Keratinocyte (primary cell): ENCODE data around the gene EBF3. TPM values are rescaled to one million over a fixed set of nuclear protein-coding genes. Genes with fewer than 3 reads are reported as not detected.

Experiments used
- DNase-seq: peaks from one replicate; pipeline ENCODE4 v3.0.0-alpha.2; 2011; ENCODE audit warnings: low read depth, missing footprints, low spot score
- FAIRE-seq: peaks from 2 replicates; lab custom pipeline; 2011; peaks lifted over from hg19 to GRCh38; lab: Jason Lieb, UNC
- H2AFZ ChIP-seq: 2 replicates; pipeline ENCODE4 v1.6.0; 2012; ENCODE audit warnings: low read length, control low read depth, inconsistent platforms; ENCODE audit not compliant: control insufficient read depth
- H3K27ac ChIP-seq: 2 replicates; pipeline ENCODE4 v1.5.1; 2011; ENCODE audit warnings: low read length; ENCODE audit not compliant: control insufficient read depth, insufficient read depth
- H3K27me3 ChIP-seq: 3 replicates; pipeline ENCODE4 v1.6.0; 2011; ENCODE audit warnings: low read length; ENCODE audit not compliant: control insufficient read depth, insufficient read depth; ENCODE audit errors: extremely low read depth
- H3K36me3 ChIP-seq, 2 experiments: 2 replicates in 1 of 2; 3 replicates in 1 of 2; pipeline ENCODE4 v1.5.1; 2011; ENCODE audit warnings: low read length in 2 of 2, mild to moderate bottlenecking in 1 of 2; ENCODE audit not compliant: control insufficient read depth in 2 of 2, insufficient read depth in 2 of 2; ENCODE audit errors: extremely low read depth in 1 of 2
- H3K4me1 ChIP-seq: 3 replicates; pipeline ENCODE4 v1.5.1; 2011; ENCODE audit warnings: low read length; ENCODE audit not compliant: control insufficient read depth, insufficient read depth; ENCODE audit errors: extremely low read depth
- H3K4me2 ChIP-seq: 3 replicates; pipeline ENCODE4 v1.6.0; 2011; ENCODE audit warnings: low read depth, low read length; ENCODE audit not compliant: control insufficient read depth, insufficient read depth; ENCODE audit errors: extremely low read depth
- H3K4me3 ChIP-seq, 3 experiments: fragments of 200-600 bp in 1 of 3; sonication (generic) in 1 of 3; 2 replicates in 2 of 3; 3 replicates in 1 of 3; pipeline ENCODE4 v1.5.1; 2011 to 2016; ENCODE audit warnings: low read length in 3 of 3, mild to moderate bottlenecking in 3 of 3, control low read depth in 2 of 3, inconsistent platforms in 1 of 3, low read depth in 1 of 3, mixed read lengths in 1 of 3, mixed run types in 1 of 3, moderate library complexity in 1 of 3; ENCODE audit not compliant: control insufficient read depth in 2 of 3, insufficient read depth in 2 of 3; ENCODE audit errors: extremely low read depth in 1 of 3
- H3K79me2 ChIP-seq: 2 replicates; pipeline ENCODE4 v1.6.0; 2012; ENCODE audit warnings: low read length; ENCODE audit not compliant: control insufficient read depth, insufficient read depth
- H3K9ac ChIP-seq: 3 replicates; pipeline ENCODE4 v1.6.0; 2011; ENCODE audit warnings: low read length; ENCODE audit not compliant: control insufficient read depth, insufficient read depth; ENCODE audit errors: extremely low read depth
- H3K9me1 ChIP-seq: 3 replicates; pipeline ENCODE4 v1.6.0; 2011; ENCODE audit warnings: low read length; ENCODE audit not compliant: control insufficient read depth, insufficient read depth; ENCODE audit errors: extremely low read depth
- H3K9me3 ChIP-seq: 2 replicates; pipeline ENCODE4 v1.5.1; 2012; ENCODE audit warnings: low read depth, low read length; ENCODE audit not compliant: control insufficient read depth
- H4K20me1 ChIP-seq: 3 replicates; pipeline ENCODE4 v1.6.0; 2011; ENCODE audit warnings: low read length; ENCODE audit not compliant: control insufficient read depth, insufficient read depth; ENCODE audit errors: extremely low read depth
- CTCF ChIP-seq, 3 experiments: IDR thresholded peaks in 1 of 3; conservative IDR thresholded peaks in 1 of 3; optimal IDR thresholded peaks in 1 of 3; 2 replicates in 2 of 3; 3 replicates in 1 of 3; pipeline versions ENCODE3 to v1.5.1; 2011; ENCODE audit warnings: low read length in 3 of 3, mild to moderate bottlenecking in 3 of 3, moderate library complexity in 2 of 3, control low read depth in 1 of 3, inconsistent platforms in 1 of 3; ENCODE audit not compliant: insufficient read depth in 2 of 3; ENCODE audit errors: extremely low read depth in 1 of 3
- EZH2 ChIP-seq: IDR thresholded peaks from one replicate; pipeline ENCODE4 v1.6.1; 2012; ENCODE audit warnings: inconsistent platforms, mild to moderate bottlenecking, low read length, moderate library complexity
- dilution Hi-C: fragments of 300-500 bp; cut with MboI; formaldehyde crosslinking; loops from one replicate; pipeline ENCODE4 v1.7.0; 2020; ENCODE audit warnings: low sequenced_read_pairs; ENCODE audit not compliant: extremely low pct_ligation_motif_present
- polyA plus RNA-seq, 5 experiments: library from polyadenylated mRNA; depleted of rRNA in 3 of 5; stranded (reverse) in 3 of 5; stranded (forward) in 1 of 5; unstranded in 1 of 5; fragments of >200 nt; gene quantifications; 1 replicate in 1 of 5; 2 replicates in 3 of 5; 3 replicates in 1 of 5; pipeline versions ENCODE4 v1.2.1 to v1.2.3, GENCODE V29; 2011 to 2012; ENCODE audit warnings: missing spikeins in 2 of 5, low read depth in 1 of 5, low replicate concordance in 1 of 5

Gene EBF3
- polyA plus RNA-seq, 1 donor (not counting 4 experiments of a cell fraction or from before 2014, with no cell fraction given) = not detected

GRCh38 chr10:129864082-129864481 lies 100.0 kb downstream of the EBF3 start:
- H3K4me3 ChIP-seq = no peak overlapping the region
- H2AFZ ChIP-seq = no peak overlapping the region
- H3K9me1 ChIP-seq = no peaks in the 10 kb centered on the region
- no peak overlapping the region for H3K9ac ChIP-seq
- no peak overlapping the region for H3K4me2 ChIP-seq
- dilution Hi-C loops = no loop called here
- H4K20me1 ChIP-seq = no peaks in the 10 kb centered on the region
- H3K36me3 ChIP-seq = no peaks in the 10 kb centered on the region
- H3K4me1 ChIP-seq = no peaks in the 10 kb centered on the region
- H3K27ac ChIP-seq = no peak overlapping the region
- no peaks in the 10 kb centered on the region for H3K27me3 ChIP-seq
- H3K79me2 ChIP-seq = no peaks in the 10 kb centered on the region
- FAIRE-seq (no peak), DNase-seq (no peak)
- H3K9me3 ChIP-seq = peaks cover 8% of the 10 kb centered on the region
- no peak for TF ChIP-seq EZH2
- no peak for TF ChIP-seq CTCF (optimal IDR thresholded peaks at IDR 0.05 in 1 of 3, IDR thresholded peaks at IDR 0.05 in 1 of 3, conservative IDR thresholded peaks at IDR 0.05 in 1 of 3; ENCODE audit: extremely low read depth in 1 of 3, insufficient read depth in 2 of 3, low read length in 3 of 3)

DNA sequence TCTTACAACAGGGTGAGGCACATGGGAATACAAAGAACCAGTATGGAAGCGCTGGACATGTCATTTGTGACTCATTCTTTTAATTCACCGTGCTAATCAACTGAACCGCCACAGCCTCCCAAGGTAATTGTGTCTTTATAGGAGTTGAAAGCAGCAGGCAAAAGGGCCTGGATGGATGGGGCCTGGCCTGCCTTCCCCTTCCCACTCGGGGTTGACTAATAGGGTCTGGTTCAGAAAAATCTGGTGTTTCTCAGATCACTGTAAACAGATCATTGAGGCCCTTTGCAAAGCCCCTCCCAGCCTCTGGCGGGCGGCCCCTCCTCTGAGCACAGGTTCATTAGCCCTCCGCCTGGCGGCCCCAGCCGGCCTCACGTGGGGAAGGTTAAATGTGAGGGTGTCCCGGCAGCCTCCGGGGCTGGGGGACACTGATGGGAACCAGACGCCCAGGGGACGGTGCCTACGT lies 100.8 kb downstream of the EBF3 start:
- DNase-seq (no peak), FAIRE-seq (no peak)
- dilution Hi-C loops = no loop called here
- Histone ChIP-seq H3K4me1 (no peaks in the 10 kb centered on the region), H3K9me3 (peaks cover 8% of the 10 kb centered on the region), H2AFZ (no peak overlapping the region), H4K20me1 (no peaks in the 10 kb centered on the region), H3K27ac (no peak overlapping the region), H3K36me3 (no peaks in the 10 kb centered on the region), H3K4me2 (no peak overlapping the region), H3K27me3 (no peaks in the 10 kb centered on the region), H3K9ac (no peak overlapping the region), H3K79me2 (no peaks in the 10 kb centered on the region), H3K9me1 (no peaks in the 10 kb centered on the region), H3K4me3 (no peak overlapping the region)
- no peak for TF ChIP-seq CTCF (optimal IDR thresholded peaks at IDR 0.05 in 1 of 3, IDR thresholded peaks at IDR 0.05 in 1 of 3, conservative IDR thresholded peaks at IDR 0.05 in 1 of 3; ENCODE audit: extremely low read depth in 1 of 3, insufficient read depth in 2 of 3, low read length in 3 of 3)
- no peak for TF ChIP-seq EZH2
